NT2/D1 (cell line): Measurements from ENCODE around the gene OR10R2.

Source experiments
- DNase-seq: peaks from one replicate; pipeline ENCODE4 v3.0.0-alpha.2; 2011; ENCODE audit warnings: low read depth, low spot score
- H3K27me3 ChIP-seq: 2 replicates; pipeline ENCODE4 v1.6.0; 2011; ENCODE audit warnings: mild to moderate bottlenecking; ENCODE audit not compliant: insufficient read length, insufficient read depth
- H3K36me3 ChIP-seq: 2 replicates; pipeline ENCODE4 v1.6.1; 2011; ENCODE audit warnings: mild to moderate bottlenecking, low read length, mixed read lengths; ENCODE audit not compliant: insufficient read depth, insufficient read length
- H3K4me1 ChIP-seq: 2 replicates; pipeline ENCODE4 v1.5.1; 2011; ENCODE audit not compliant: insufficient read depth, insufficient read length
- H3K4me3 ChIP-seq: 2 replicates; pipeline ENCODE4 v1.5.1; 2011; ENCODE audit warnings: low read depth; ENCODE audit not compliant: insufficient read length
- H3K9ac ChIP-seq: 2 replicates; pipeline ENCODE4 v1.6.0; 2011; ENCODE audit warnings: low read depth; ENCODE audit not compliant: insufficient read length
- H3K9me3 ChIP-seq: 2 replicates; pipeline ENCODE4 v1.5.1; 2011; ENCODE audit warnings: mild to moderate bottlenecking, low read length; ENCODE audit not compliant: insufficient read depth
- SUZ12 ChIP-seq: IDR thresholded peaks from 2 replicates; pipeline ENCODE4 v1.6.1; 2011; ENCODE audit not compliant: insufficient read length, insufficient read depth; ENCODE audit errors: extremely low read depth
- YY1 ChIP-seq: IDR thresholded peaks from 2 replicates; pipeline ENCODE4 v1.6.1; 2011; ENCODE audit not compliant: insufficient read length, insufficient read depth
- ZNF274 ChIP-seq: IDR thresholded peaks from 2 replicates; pipeline ENCODE4 v1.6.1; 2011; ENCODE audit warnings: mild to moderate bottlenecking, low read depth, low read length

Gene OR10R2

DNA sequence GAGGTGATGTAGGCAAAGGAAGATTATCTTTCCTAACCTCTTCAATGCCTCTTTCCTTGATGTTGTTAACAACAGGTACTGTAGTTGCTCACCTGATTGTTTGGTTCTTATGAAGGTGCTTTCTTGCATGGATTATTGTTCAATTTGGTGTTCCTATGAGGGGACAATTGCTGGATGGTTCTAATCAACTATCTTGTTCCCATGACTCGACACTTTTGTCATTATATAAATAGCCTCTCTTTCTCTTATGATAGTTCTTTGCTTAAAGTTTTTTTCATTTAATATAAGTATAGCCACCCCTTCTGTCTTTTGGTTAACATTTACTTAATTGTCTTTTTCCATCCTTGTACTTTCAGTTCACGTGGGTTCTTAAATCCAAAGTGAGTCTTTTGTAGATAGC lies 35.5 kb downstream of the OR10R2 start:
- TF ChIP-seq SUZ12 (no peak), ZNF274 (no peak), YY1 (no peak)
- Histone ChIP-seq H3K36me3 (no peaks in the 10 kb centered on the region), H3K4me1 (no peaks in the 10 kb centered on the region), H3K9me3 (peaks cover 6% of the 10 kb centered on the region; the same call in 1 of the 2 replicates), H3K9ac (no peak overlapping the region), H3K27me3 (no peaks in the 10 kb centered on the region), H3K4me3 (no peak overlapping the region)
- DNase-seq, result no peak

DNA sequence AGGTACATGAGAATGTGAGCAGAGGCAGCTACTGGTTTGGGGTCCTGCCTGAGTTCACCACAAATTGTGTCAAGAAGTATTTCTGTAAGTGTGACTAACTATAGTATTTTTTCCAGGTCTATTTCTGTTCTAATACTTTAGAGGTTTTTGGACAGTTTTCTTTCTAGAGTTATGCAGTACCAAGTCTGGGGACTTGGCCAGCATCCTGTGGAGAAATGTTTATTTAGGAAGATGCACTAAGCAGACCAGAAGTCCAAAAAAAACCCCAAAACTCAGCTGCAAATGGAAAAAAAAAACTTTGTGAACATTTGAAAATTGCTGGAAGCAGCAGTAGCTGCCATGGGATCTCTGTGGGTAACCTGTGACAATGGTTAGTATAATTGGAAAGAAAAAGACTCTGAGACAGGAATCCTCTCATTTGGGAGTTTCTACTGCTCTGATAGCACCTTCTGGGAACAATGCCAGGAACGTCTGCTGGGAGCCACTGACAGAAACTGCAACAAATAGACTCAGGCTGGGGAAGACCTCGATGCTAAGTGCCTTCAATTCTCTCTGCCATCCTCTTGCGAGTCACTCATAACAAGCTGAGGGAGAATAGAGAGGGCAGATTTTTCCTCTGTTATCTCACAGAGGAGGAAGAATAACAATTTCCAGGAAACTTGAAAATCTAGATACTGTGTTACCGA lies 37.6 kb downstream of the OR10R2 start:
- Histone ChIP-seq H3K9me3 (no peaks in the 10 kb centered on the region), H3K4me1 (no peaks in the 10 kb centered on the region), H3K36me3 (no peaks in the 10 kb centered on the region), H3K9ac (no peak overlapping the region), H3K4me3 (no peak overlapping the region), H3K27me3 (no peaks in the 10 kb centered on the region)
- TF ChIP-seq YY1 (no peak), SUZ12 (no peak), ZNF274 (no peak)
- no peak for DNase-seq

DNA sequence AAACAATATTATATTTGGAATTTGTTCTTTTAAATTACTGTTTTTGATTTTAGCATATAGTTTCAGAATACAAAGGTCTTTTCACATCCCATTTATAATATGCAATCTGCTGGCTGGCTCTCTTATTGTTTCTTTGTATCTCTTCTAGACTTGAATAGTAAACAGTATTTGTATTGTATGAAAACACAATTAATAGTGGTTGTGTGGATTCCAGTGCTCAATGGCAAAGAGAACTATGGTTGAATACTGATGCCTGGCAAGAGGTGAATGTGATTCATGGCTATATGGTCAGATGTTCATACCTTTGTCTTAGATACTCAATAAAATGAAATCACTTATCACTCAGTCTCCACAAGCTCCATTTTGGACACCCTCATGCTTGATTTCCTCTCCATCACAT lies 44.9 kb downstream of the OR10R2 start:
- DNase-seq, result no peak
- no peak for TF ChIP-seq SUZ12
- no peak for TF ChIP-seq YY1
- no peak for TF ChIP-seq ZNF274
- H3K36me3 ChIP-seq, result no peaks in the 10 kb centered on the region
- no peaks in the 10 kb centered on the region for H3K27me3 ChIP-seq
- no peak overlapping the region for H3K9ac ChIP-seq
- no peaks in the 10 kb centered on the region for H3K4me1 ChIP-seq
- no peaks in the 10 kb centered on the region for H3K9me3 ChIP-seq
- H3K4me3 ChIP-seq, result no peak overlapping the region

DNA sequence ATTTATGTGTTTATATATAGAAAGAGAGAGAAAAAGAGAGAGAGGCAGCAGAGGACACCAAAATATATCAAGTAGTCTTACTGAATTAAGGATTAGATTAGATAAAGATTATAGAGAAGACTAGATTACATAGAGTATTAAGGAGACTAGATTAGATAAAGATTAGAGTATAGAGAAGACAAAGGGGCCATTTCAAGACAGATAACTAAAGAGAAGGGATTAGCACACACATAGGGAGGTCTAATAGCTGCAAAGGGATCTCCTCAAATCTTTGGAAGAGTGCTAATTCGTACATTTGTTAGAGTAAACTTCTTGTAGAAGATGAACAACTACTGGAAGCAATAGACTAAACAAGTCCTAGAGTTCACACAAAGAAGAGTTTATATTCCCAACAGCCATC lies 48.0 kb downstream of the OR10R2 start:
- TF ChIP-seq SUZ12 (no peak), ZNF274 (no peak), YY1 (no peak)
- Histone ChIP-seq H3K9ac (no peak overlapping the region), H3K9me3 (no peaks in the 10 kb centered on the region), H3K4me3 (no peak overlapping the region), H3K4me1 (no peaks in the 10 kb centered on the region), H3K36me3 (no peaks in the 10 kb centered on the region), H3K27me3 (no peaks in the 10 kb centered on the region)
- DNase-seq, result no peak

DNA sequence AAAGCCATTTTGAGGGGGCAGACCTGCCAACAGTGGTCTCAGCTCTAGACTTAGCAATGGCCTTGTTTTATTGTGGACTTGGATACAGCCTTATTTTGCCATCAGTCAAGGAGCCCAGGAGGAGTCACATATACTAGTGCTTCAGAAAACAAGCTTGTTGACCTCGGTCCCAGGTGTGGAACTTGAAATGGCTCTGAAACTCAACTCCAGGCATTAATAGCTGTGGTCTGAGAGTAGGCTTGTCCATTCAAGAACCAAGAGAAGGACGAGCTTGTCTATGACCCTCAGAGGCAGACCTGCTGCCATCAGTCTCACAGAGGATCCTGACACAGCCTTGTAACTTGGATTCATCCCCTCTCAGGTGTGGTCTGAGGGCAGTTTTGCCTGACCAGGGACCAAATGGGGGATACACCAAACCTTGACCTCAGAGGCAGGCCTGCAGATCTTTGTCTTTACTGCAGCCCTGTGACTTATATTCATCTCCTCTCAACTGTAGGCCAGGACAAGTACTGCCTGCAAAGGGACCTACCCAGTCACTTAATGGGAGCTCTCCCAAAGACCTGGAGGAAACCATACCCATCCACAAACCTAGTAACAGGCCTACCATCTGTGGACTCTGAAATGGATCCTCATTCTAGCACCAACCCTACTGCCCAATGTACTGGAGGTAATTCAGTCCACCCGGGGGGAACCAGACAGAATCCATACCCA lies 49.1 kb downstream of the OR10R2 start:
- no peak for DNase-seq
- no peaks in the 10 kb centered on the region for H3K36me3 ChIP-seq
- no peaks in the 10 kb centered on the region for H3K9me3 ChIP-seq
- no peak overlapping the region for H3K9ac ChIP-seq
- TF ChIP-seq ZNF274 (no peak), YY1 (no peak), SUZ12 (no peak)
- no peaks in the 10 kb centered on the region for H3K4me1 ChIP-seq
- no peak overlapping the region for H3K4me3 ChIP-seq
- no peaks in the 10 kb centered on the region for H3K27me3 ChIP-seq

DNA sequence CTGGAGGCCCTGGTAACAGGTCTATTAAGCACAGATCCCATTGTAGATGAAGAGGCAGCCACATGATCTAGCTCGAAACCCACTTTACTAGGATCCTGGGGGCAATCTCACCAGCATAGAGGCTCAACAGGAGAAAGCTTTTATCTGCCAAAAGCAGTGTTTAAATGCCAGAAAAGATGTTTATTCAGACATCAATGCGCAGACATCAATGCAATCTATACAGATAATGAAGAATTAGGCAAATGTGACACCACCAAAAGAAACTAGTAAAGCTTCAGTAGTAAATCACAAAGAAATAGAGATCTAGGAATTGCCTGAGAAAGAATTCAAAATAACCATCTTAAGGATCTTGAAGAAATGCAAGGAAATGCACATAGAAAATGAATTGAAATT lies 49.6 kb downstream of the OR10R2 start:
- TF ChIP-seq SUZ12 (no peak), YY1 (no peak), ZNF274 (no peak)
- DNase-seq, result no peak
- no peaks in the 10 kb centered on the region for H3K4me1 ChIP-seq
- H3K4me3 ChIP-seq, result no peak overlapping the region
- no peaks in the 10 kb centered on the region for H3K9me3 ChIP-seq
- no peak overlapping the region for H3K9ac ChIP-seq
- no peaks in the 10 kb centered on the region for H3K36me3 ChIP-seq
- no peaks in the 10 kb centered on the region for H3K27me3 ChIP-seq

DNA sequence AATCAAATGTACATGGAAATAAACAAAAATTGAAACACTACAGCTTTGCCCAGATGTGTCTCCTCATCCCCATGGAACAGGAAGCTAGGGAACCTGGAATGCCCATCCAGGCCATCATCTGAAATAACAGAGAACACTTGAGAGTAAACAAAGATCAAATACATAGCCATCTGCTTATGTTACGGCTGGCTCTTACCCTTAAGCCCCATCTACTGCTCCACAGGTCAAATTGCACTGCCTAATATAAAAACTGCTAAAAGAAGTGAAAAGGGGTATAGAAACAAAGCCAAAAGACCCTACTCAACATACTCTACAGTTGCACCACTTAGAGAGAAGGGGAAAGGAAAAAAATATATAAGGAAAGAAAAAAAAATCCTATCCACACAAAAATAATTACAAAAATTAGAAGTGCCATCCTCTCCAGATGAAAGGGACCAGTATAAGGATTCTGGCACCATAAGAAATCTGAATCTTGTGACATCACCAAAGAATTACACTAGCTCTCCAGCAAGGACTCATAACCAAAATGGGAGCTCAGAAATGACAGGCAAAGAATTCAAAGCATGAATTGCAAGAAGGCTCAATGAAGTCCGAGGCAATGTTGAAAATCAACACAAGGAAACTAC lies 55.3 kb downstream of the OR10R2 start:
- Histone ChIP-seq H3K4me1 (no peaks in the 10 kb centered on the region), H3K27me3 (no peaks in the 10 kb centered on the region), H3K9me3 (no peaks in the 10 kb centered on the region), H3K36me3 (no peaks in the 10 kb centered on the region), H3K9ac (no peak overlapping the region), H3K4me3 (no peak overlapping the region)
- TF ChIP-seq YY1 (no peak), ZNF274 (no peak), SUZ12 (no peak)
- DNase-seq, result peak; percentile 64
